ENCODE data around the gene PMM2.

PMM2 gene

DNA sequence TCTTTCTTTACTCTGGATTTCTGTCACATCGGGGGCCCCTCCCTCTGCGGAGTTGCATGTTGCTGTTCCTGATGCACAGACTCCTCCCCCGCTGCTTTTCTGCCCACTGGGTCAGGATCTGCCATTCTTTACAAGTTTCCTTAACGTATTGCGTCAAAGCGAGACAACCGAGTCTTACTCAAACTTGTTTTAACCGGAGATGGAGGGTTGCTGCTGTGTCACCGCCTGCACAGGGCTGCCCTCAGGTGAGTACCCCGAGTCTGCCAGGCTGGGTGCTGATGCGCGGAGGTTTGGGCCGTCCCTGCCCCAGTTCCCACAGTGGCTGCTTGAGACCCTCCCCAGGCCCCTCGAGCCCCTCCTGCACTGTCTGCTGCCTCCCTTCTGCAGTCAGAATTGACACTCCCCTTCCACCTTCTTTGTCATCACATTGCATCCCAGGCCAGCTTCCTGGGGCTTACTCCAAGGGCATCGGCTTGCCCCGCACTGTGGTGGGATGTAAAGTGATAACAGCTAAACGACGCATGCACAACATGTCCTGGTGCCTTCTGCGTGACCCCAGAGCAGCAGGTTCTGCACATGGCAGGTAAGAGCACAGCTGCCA, 51.9 kb downstream of the PMM2 start:
- Mint-ChIP-seq H3K4me3 (no peak overlapping the region), H3K27me3 (no peaks in the 10 kb centered on the region), H3K4me1 (peaks cover 19% of the 10 kb centered on the region), H3K27ac (ENCODE audit: low read depth) (peak overlapping the region; percentile 90), H3K36me3 (ENCODE audit: insufficient read depth) (peaks cover 22% of the 10 kb centered on the region), H3K9me3 (no peaks in the 10 kb centered on the region)
- DNase-seq (ENCODE audit: low spot score in 2 of 2): no peak
- no peak for ATAC-seq (replicated peaks; ENCODE audit: extremely low read depth, poor library complexity, severe bottlenecking)

DNA sequence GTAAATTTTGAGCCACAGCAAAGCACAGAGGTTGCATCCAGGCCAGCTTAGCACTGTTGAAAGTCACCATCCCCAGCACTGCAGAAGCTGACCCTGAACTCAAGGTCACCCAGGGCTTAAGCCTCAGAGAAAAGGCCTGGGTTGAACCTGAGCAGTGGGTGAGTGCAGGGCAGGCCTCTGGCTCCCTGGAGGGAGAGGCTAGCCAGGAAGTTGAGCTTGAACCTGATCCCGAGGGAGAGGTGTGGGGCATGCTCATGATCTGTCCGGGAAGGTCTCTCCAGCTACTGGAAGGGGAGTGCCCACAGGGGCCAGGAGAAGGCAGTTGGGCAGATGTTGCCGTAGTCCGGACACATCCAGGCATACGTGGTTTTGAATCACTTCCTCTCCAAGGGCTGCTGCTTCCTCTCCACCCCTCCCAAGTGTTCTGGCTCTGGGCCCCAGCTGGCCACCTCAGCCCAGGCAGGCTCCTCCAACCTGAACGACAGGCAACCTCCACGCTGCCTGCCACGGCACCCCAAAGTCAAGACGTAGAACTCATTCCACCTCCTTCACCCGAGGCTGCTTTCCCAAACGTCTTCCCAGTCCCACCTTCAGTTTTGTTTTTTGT, 52.7 kb downstream of the PMM2 start:
- ATAC-seq (replicated peaks; ENCODE audit: extremely low read depth, poor library complexity, severe bottlenecking): peak; percentile 14
- Mint-ChIP-seq H3K27ac (ENCODE audit: low read depth) (peak overlapping the region; percentile 90), H3K4me3 (no peak overlapping the region), H3K27me3 (no peaks in the 10 kb centered on the region), H3K4me1 (peaks cover 12% of the 10 kb centered on the region), H3K9me3 (no peaks in the 10 kb centered on the region), H3K36me3 (ENCODE audit: insufficient read depth) (peaks cover 23% of the 10 kb centered on the region)
- no peak for DNase-seq (ENCODE audit: low spot score in 2 of 2)

DNA sequence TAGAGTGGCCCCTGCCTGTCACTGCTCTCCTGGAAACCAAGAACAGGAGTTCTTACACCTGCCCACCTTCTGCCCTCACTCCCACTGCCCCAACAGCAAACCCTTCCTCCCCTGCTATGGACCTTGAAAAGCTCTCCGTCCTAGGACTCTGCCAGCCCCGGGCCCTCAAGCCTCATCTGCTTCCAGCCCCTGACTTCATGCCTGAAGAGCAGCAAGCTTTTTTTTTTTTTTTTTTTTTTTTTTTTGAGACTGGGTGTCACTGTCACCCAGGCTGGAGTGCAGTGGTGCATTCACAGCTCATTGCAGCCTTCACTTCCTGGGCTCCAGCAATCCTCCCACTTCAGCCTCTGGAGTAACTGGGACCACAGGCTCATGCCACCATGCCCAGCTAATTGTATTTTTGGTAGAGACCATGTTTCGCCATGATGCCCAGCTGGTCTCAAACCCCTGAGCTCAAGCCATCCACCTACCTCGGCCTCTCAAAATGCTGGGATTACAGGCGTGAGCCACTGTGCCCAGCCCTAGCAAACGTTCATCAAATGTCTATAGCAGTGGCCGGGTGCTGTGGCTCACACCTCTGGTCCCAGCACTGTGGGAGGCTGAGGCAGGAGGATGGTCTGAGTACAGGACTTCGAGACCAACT, 54.2 kb downstream of the PMM2 start:
- DNase-seq (ENCODE audit: low spot score in 2 of 2): no peak
- Mint-ChIP-seq H3K9me3 (no peaks in the 10 kb centered on the region), H3K27ac (ENCODE audit: low read depth) (peak overlapping the region; percentile 90), H3K4me3 (no peak overlapping the region), H3K4me1 (peaks cover 12% of the 10 kb centered on the region), H3K27me3 (no peaks in the 10 kb centered on the region), H3K36me3 (ENCODE audit: insufficient read depth) (peaks cover 31% of the 10 kb centered on the region)
- no peak for ATAC-seq (replicated peaks; ENCODE audit: extremely low read depth, poor library complexity, severe bottlenecking)

DNA sequence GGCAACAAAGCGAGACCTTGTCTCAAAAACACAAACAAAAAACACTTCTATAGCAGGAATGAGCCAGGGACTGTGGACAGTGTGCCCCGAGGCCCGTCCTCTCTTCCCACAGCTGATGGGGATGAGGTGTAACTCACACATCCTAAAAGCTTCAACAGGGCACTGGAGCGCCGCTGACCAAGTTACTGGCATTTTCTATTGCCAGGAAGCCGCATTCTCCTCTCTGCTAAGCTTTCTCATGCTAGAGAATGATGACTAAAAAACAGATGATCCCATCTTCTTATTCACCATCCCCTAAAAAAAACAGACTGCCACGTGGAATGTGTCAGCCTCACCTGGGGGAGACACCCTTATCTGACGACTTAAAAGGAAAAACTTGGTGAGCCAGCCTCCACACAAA, 54.9 kb downstream of the PMM2 start:
- Mint-ChIP-seq H3K4me3 (no peak overlapping the region), H3K27me3 (no peaks in the 10 kb centered on the region), H3K36me3 (ENCODE audit: insufficient read depth) (peaks cover 34% of the 10 kb centered on the region), H3K9me3 (no peaks in the 10 kb centered on the region), H3K4me1 (peaks cover 12% of the 10 kb centered on the region), H3K27ac (ENCODE audit: low read depth) (no peak overlapping the region)
- ATAC-seq (replicated peaks; ENCODE audit: extremely low read depth, poor library complexity, severe bottlenecking) (no peak), DNase-seq (ENCODE audit: low spot score in 2 of 2) (no peak)

DNA sequence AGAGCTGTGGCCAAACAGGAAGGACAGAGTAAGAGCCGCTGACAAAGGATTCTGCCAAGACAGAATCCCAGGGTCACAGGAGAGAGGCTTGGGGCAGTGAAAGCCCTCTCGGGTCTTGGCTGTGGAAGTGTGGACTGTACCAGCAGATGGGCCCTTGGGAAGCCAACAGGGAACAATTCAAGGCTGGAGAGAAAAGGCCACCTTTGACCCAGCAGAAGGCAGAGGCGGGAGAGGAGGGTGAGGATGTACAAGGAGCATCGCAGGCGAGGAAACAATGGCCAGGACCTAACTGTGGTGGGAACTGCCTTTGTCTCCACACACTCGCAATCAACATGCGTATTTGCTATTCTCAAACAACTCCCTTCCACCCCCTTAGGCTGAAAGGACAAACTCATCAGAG, 55.5 kb downstream of the PMM2 start:
- Mint-ChIP-seq H3K4me3 (no peak overlapping the region), H3K4me1 (peaks cover 16% of the 10 kb centered on the region), H3K27me3 (no peaks in the 10 kb centered on the region), H3K9me3 (no peaks in the 10 kb centered on the region), H3K36me3 (ENCODE audit: insufficient read depth) (peaks cover 39% of the 10 kb centered on the region), H3K27ac (ENCODE audit: low read depth) (no peak overlapping the region)
- DNase-seq (ENCODE audit: low spot score in 2 of 2) (no peak), ATAC-seq (replicated peaks; ENCODE audit: extremely low read depth, poor library complexity, severe bottlenecking) (no peak)

DNA sequence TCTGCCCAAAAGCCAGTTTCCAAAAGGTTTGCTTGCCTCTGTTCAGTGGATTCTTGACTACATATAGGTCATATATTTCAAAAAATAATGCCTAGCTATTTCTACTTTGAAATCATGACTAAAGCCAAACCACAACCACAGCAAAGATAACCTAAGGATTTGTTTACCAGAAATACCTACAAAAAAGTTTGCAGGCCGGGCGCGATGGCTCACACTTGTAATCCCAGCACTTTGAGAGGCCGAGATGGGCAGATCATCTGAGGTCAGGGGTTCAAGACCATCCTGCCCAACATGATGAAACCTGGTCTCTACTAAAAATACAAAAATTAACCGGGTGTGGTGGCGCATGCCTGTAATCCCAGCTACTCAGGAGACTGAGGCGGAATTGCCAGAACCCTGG, 56.0 kb downstream of the PMM2 start:
- peaks cover 43% of the 10 kb centered on the region for H3K36me3 Mint-ChIP-seq (ENCODE audit: insufficient read depth)

DNA sequence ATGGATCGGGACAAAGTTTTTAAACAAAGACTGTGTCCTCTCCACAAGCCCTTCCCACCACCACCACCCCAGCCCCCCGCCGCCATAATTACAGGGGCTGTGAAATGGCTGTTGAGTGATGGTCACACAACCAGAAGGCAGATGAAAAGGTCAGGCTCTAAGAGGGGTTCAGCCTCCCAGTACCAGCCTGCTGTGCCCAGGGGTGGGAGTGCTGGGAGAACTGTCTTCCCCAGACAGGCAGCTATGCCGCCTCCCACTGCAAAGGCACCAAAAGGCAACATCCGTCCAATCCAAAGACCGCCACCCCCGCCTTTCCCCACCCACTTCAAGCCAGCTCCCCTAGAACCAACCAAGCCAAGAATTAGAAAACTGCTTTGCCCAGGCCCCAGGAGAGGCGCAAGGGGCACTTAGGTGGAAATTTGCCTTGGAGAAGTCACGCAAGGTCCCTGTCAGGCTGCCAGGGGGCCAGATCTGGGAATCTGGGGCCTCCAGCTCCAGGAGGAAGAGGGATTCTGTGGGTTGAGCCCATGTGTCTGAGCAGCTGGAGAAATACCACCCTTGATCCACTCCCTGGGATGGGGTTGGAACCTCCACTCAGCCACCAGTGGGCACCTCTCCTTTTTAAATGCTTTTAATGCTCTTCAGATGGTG, 56.8 kb downstream of the PMM2 start:
- DNase-seq (ENCODE audit: low spot score in 2 of 2): no peak
- Mint-ChIP-seq H3K36me3 (ENCODE audit: insufficient read depth) (peaks cover 46% of the 10 kb centered on the region), H3K4me1 (peaks cover 18% of the 10 kb centered on the region), H3K27ac (ENCODE audit: low read depth) (peak overlapping the region; percentile 41), H3K27me3 (no peaks in the 10 kb centered on the region), H3K9me3 (no peaks in the 10 kb centered on the region), H3K4me3 (peak overlapping the region; percentile 37)
- ATAC-seq (replicated peaks; ENCODE audit: extremely low read depth, poor library complexity, severe bottlenecking): no peak

More for the DNA sequence above, 56.0 kb downstream of the PMM2 start:
- Mint-ChIP-seq H3K4me1 (peaks cover 18% of the 10 kb centered on the region), H3K9me3 (no peaks in the 10 kb centered on the region), H3K4me3 (no peak overlapping the region), H3K27ac (ENCODE audit: low read depth) (no peak overlapping the region), H3K27me3 (no peaks in the 10 kb centered on the region)
- ATAC-seq (replicated peaks; ENCODE audit: extremely low read depth, poor library complexity, severe bottlenecking) (no peak), DNase-seq (ENCODE audit: low spot score in 2 of 2) (no peak)

DNA sequence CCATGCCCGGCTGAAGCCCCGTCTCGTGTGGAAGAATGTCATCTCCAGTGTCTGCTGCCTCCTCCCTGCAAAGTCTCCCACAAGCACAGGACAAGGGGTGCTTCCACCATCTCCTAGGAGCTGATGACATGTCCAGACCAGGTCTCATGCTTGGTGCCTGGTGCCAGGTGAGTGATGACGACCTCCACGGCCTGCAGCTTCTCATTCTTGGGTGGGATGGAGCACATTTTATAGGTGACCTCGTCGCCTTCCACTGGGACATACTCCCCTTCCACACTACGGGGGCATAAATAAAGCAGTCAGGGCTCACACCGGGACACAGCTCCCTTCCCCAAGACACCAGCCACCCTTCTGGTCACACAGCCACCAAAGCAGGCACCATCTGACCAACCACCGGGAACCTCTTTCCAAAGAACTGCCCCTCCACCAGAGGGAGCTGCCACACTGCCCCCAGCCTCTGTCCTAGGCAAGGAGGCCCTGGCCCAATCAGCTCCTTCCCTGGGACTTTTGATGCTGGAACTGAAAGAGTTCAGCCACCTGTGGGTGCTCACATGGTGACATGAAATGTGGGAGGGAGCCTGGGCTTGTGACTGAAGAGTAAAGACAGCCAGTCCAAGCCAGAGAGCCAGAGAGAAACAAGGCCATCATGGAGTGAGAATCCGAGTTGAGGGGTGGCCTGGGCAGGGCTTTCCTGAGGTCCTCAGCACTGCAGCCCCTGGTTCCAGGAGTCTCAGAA, 57.6 kb downstream of the PMM2 start:
- Mint-ChIP-seq H3K4me3 (peak overlapping the region; percentile 37), H3K9me3 (no peaks in the 10 kb centered on the region), H3K27me3 (no peaks in the 10 kb centered on the region), H3K27ac (ENCODE audit: low read depth) (peak overlapping the region; percentile 41), H3K36me3 (ENCODE audit: insufficient read depth) (peaks cover 42% of the 10 kb centered on the region), H3K4me1 (peaks cover 18% of the 10 kb centered on the region)
- DNase-seq (ENCODE audit: low spot score in 2 of 2): no peak
- no peak for ATAC-seq (replicated peaks; ENCODE audit: extremely low read depth, poor library complexity, severe bottlenecking)

DNA sequence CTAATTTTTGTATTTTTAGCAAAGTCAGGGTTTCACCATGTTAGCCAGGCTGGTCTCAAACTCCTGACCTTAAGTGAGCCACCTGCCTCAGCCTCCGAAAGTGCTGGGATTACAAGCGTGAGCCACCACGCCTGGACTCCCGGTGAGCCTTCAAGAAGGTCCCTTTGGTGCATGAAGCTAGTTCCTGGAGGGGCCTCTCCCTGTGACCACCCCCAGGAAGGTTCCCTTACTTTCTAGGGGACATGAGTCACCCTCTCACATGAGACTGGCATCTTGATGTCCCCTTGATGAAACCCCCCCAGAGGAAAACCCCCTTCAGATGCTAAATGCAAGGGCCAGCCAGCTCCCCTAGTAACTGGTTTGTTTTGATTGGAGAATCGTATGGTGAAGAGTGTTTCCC, 58.3 kb downstream of the PMM2 start:
- H3K36me3 Mint-ChIP-seq (ENCODE audit: insufficient read depth): peaks cover 42% of the 10 kb centered on the region
- ATAC-seq (replicated peaks; ENCODE audit: extremely low read depth, poor library complexity, severe bottlenecking) (no peak), DNase-seq (ENCODE audit: low spot score in 2 of 2) (no peak)
- H3K27ac Mint-ChIP-seq (ENCODE audit: low read depth): peak overlapping the region; percentile 59
- H3K4me1 Mint-ChIP-seq: peaks cover 10% of the 10 kb centered on the region
- no peaks in the 10 kb centered on the region for H3K27me3 Mint-ChIP-seq
- no peak overlapping the region for H3K4me3 Mint-ChIP-seq
- H3K9me3 Mint-ChIP-seq: no peaks in the 10 kb centered on the region

DNA sequence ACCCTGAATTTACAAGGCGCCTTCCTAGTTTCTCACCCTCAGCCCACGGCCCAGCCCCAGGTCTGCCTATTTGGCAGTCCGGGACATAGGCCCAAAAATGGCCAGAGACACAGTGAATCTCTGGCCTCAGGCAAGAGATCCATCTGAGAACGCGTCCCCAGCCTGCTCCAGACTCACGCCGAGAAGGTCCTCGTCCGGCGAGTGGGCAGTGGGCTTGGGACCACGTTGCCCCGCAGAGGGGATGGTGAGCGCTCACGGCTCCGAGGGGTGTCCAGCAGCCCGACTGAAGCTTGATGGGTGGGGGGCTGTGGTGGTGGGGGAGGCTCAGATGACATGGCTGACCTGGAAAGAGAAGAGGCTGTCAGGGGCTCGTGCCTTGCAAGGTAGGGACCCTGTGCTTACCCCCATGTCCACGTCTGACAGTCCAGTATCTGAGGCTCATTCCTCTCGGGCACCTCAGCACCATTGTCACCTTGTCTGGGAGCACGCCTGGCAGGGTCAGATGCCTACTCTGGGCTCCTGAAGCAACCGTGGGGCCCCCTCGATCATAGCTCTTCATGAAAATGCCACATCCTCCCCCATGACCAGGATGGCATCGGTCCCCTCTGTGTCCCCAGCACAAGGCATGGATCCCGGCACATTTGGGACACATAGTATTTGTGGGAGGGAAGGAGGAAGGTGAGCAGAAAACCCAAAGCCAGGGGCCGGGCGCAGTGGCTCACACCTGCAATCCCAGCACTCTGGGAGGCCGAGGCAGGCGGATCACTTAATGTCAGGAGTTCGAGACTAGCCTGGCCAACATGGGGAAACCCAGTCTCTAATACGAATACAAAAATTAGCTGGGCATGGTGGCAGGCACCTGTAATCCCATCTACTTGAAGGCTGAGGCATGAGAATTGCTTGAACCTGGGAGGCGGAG, 61.6 kb downstream of the PMM2 start:
- Mint-ChIP-seq H3K4me1 (peaks cover 25% of the 10 kb centered on the region), H3K27ac (ENCODE audit: low read depth) (peak overlapping the region; percentile 44), H3K4me3 (no peak overlapping the region), H3K9me3 (no peaks in the 10 kb centered on the region), H3K27me3 (no peaks in the 10 kb centered on the region), H3K36me3 (ENCODE audit: insufficient read depth) (peaks cover 33% of the 10 kb centered on the region)
- no peak for DNase-seq (ENCODE audit: low spot score in 2 of 2)
- ATAC-seq (replicated peaks; ENCODE audit: extremely low read depth, poor library complexity, severe bottlenecking): no peak

DNA sequence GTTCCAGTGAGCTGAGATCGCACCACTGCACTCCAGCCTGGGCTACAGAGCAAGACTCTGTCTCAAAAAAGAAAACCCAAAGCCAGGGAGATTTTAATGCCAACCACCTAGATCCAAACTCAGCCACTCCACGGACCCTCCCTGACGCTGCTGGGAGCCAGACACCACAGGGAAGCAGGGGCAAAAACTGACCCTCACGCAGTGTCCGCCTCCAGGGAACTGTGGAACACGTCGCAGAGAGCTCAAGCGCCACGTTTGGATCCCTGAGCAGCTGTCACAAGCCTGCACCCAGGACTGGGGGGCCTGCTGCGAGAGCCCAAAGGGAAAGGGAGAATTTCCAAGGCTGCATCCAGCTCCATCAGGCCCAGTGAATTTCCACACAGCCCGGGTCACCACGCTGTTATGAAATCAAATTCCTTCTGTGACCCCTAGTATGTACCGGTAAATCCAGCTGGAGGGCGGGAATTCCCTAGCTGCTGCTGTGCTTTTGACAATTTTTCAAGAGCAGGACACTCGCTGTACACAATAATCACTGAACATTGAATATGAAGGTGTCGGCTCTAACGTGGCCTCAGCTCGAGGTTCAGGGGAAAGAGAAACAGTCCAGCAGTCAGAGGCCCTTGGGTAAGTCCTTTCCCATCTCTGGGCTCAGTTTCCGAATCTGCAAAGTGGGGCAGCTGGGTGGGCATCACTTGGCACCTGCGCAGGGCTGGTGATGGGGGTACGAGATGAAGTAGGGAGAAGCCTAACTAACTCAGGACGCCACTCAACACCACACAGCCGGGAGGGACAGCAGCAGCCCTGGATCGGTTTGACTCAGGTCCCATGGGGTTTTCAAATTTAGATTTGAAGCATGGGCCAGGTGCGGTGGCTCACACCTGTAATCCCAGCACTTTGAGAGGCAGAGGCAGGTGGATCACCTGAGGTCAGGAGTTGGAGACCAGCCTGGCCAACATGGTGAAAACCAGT, 62.6 kb downstream of the PMM2 start:
- ATAC-seq (replicated peaks; ENCODE audit: extremely low read depth, poor library complexity, severe bottlenecking) (no peak), DNase-seq (ENCODE audit: low spot score in 2 of 2) (no peak)
- Mint-ChIP-seq H3K4me1 (peaks cover 35% of the 10 kb centered on the region), H3K27me3 (no peaks in the 10 kb centered on the region), H3K9me3 (no peaks in the 10 kb centered on the region), H3K4me3 (no peak overlapping the region), H3K36me3 (ENCODE audit: insufficient read depth) (peaks cover 28% of the 10 kb centered on the region), H3K27ac (ENCODE audit: low read depth) (peak overlapping the region; percentile 44)
